ENCODE measurements around the gene MCEMP1. TPM values are rescaled to one million over a fixed set of nuclear protein-coding genes. Genes with fewer than 3 reads are reported as not detected.
A peak's percentile ranks its signal among the peaks of the same experiment; 100 is the strongest.

Gene MCEMP1
- total and polyA plus RNA-seq, 2 of the 13 experiments (the other 11 are each of a cell fraction or from before 2014, with no cell fraction given): not detected

GRCh38 chr19:7636691-7637373 lies 40.1 kb upstream of the MCEMP1 start, which contains the start of gene STXBP2 (continued):
- no peak for TF ChIP-seq DMTF1 (CRISPR knock-in tag; IDR thresholded peaks at IDR 0.05)
- TF ChIP-seq EP300 (IDR thresholded peaks at IDR 0.05; ENCODE audit: low read depth in 2 of 2, low read length in 2 of 2): no peak; a peak in 1 of 4 replicates
- TF ChIP-seq EP300 (CRISPR knock-in tag; IDR thresholded peaks at IDR 0.05; ENCODE audit: borderline replicate concordance): no peak
- TF ChIP-seq PRDM4 (CRISPR knock-in tag; IDR thresholded peaks at IDR 0.05; ENCODE audit: borderline replicate concordance): no peak
- TF ChIP-seq MAFF (IDR thresholded peaks at IDR 0.05; ENCODE audit: low read depth, low read length): no peak
- TF ChIP-seq ZNF878 (CRISPR knock-in tag; IDR thresholded peaks at IDR 0.05): no peak
- no peak for TF ChIP-seq SETDB1 (CRISPR knock-in tag; IDR thresholded peaks at IDR 0.05; ENCODE audit: borderline replicate concordance)
- peak; percentile 70 for TF ChIP-seq CBX1 (IDR thresholded peaks at IDR 0.05; ENCODE audit: low read depth)
- TF ChIP-seq ZNF263 (CRISPR knock-in tag; IDR thresholded peaks at IDR 0.05): peak; percentile 77
- no peak for TF ChIP-seq NFE2L1 (CRISPR knock-in tag; IDR thresholded peaks at IDR 0.05; ENCODE audit: borderline replicate concordance)
- no peak for TF ChIP-seq ZNF44 (CRISPR knock-in tag; IDR thresholded peaks at IDR 0.05)
- 0 out of 2 replicates have a peak, but pooled peaks have one; percentile 42 for TF ChIP-seq ZNF543 (CRISPR knock-in tag; IDR thresholded peaks at IDR 0.05)
- 0 out of 2 replicates have a peak, but pooled peaks have one; percentile 65 for TF ChIP-seq SALL2 (CRISPR knock-in tag; IDR thresholded peaks at IDR 0.05)
- peak; percentile 62; the same call in 1 of the 2 replicates for TF ChIP-seq ZNF607 (CRISPR knock-in tag; IDR thresholded peaks at IDR 0.05; ENCODE audit: borderline replicate concordance)
- TF ChIP-seq ISX (CRISPR knock-in tag; conservative IDR thresholded peaks at IDR 0.05): no peak
- no peak for TF ChIP-seq IKZF5 (CRISPR knock-in tag; IDR thresholded peaks at IDR 0.05)
- no peak for TF ChIP-seq U2AF1 (optimal IDR thresholded peaks at IDR 0.05; ENCODE audit: low read depth, low read length)
- no peak for TF ChIP-seq IKZF1 (IDR thresholded peaks at IDR 0.05)
- TF ChIP-seq ZNF224 (CRISPR knock-in tag; IDR thresholded peaks at IDR 0.05): no peak
- 0 out of 2 replicates have a peak, but pooled peaks have one; percentile 54 for TF ChIP-seq ETS1 (CRISPR knock-in tag; IDR thresholded peaks at IDR 0.05)
- no peak; the same call in 1 of the 2 replicates for TF ChIP-seq ZNF30 (CRISPR knock-in tag; IDR thresholded peaks at IDR 0.05)
- TF ChIP-seq NR2F6 (IDR thresholded peaks at IDR 0.05): no peak
- TF ChIP-seq NR2F6 (CRISPR knock-in tag; IDR thresholded peaks at IDR 0.05): no peak

Measured in HepG2 (cell line).